Midbrain (tissue), 1 donor: ENCODE data around the gene SLC66A1.
A peak's percentile ranks its signal among the peaks of the same experiment; 100 is the strongest.

Experiments used
- DNase-seq: peaks from one replicate; lab custom pipeline; 2025; lab: John Stamatoyannopoulos, UW

The SLC66A1 gene

GRCh38 chr1:19361611-19362147 lies 49.6 kb downstream of the SLC66A1 start:
- no peak for DNase-seq

- no peak for DNase-seq
These were observed 51.5 kb downstream of the SLC66A1 start for GRCh38 chr1:19363536-19364152.

GRCh38 chr1:19365721-19366120 lies 53.6 kb downstream of the SLC66A1 start:
- no peak for DNase-seq

- peak; percentile 25 for DNase-seq
These were observed 54.7 kb downstream of the SLC66A1 start for GRCh38 chr1:19366599-19367536.

GRCh38 chr1:19367584-19368041 lies 55.5 kb downstream of the SLC66A1 start:
- no peak for DNase-seq

GRCh38 chr1:19368050-19368449 lies 55.9 kb downstream of the SLC66A1 start:
- no peak for DNase-seq

GRCh38 chr1:19368964-19369363 lies 56.8 kb downstream of the SLC66A1 start:
- no peak for DNase-seq

- no peak for DNase-seq
These were observed 57.4 kb downstream of the SLC66A1 start for GRCh38 chr1:19369396-19370090.

GRCh38 chr1:19370453-19371170 lies 58.5 kb downstream of the SLC66A1 start:
- DNase-seq = no peak

- DNase-seq = no peak
These were observed 59.4 kb downstream of the SLC66A1 start for GRCh38 chr1:19371226-19372135.

GRCh38 chr1:19372136-19372514 lies 60.0 kb downstream of the SLC66A1 start:
- no peak for DNase-seq

- DNase-seq = no peak
These were observed 60.5 kb downstream of the SLC66A1 start for GRCh38 chr1:19372602-19373001.

- no peak for DNase-seq
These were observed 61.3 kb downstream of the SLC66A1 start for GRCh38 chr1:19373211-19374082.

GRCh38 chr1:19374083-19374801 lies 62.1 kb downstream of the SLC66A1 start:
- no peak for DNase-seq

- DNase-seq = no peak
These were observed 62.8 kb downstream of the SLC66A1 start for GRCh38 chr1:19374926-19375325.

- no peak for DNase-seq
These were observed 63.7 kb downstream of the SLC66A1 start for GRCh38 chr1:19375631-19376400.

- DNase-seq = no peak
These were observed 64.6 kb downstream of the SLC66A1 start for GRCh38 chr1:19376428-19377372.
